Measurements from ENCODE around the gene HECTD4.

- TF ChIP-seq EP300 (conservative IDR thresholded peaks at IDR 0.05; ENCODE audit: poor library complexity, severe bottlenecking) (no peak), CTCF (IDR thresholded peaks at IDR 0.05; ENCODE audit: poor library complexity, severe bottlenecking) (no peak), RAD21 (conservative IDR thresholded peaks at IDR 0.05) (no peak), REST (IDR thresholded peaks at IDR 0.05; ENCODE audit: borderline replicate concordance) (no peak), EZH2 (IDR thresholded peaks at IDR 0.05; ENCODE audit: borderline replicate concordance, insufficient read depth, low read length, poor library complexity, severe bottlenecking) (no peak)
Measured at GRCh38 chr12:112285600-112286401, 96.4 kb downstream of the HECTD4 start.

All from neural cell (in vitro differentiated cells).